HL-60 (cell line): ENCODE results near the gene ITFG1.
A peak's percentile ranks its signal among the peaks of the same experiment; 100 is the strongest.

Experiments used
- DNase-seq, 2 experiments: peaks; one replicate each; pipeline ENCODE4 v3.0.0-alpha.2; 2010 to 2020; ENCODE audit warnings: low read depth in 1 of 2, low spot score in 1 of 2
- H3K27ac ChIP-seq: fragments of 250-450 bp; sonication (Bioruptor Pico); replicated peaks from 2 replicates; pipeline ENCODE4 v1.5.1; 2020; ENCODE audit warnings: mild to moderate bottlenecking, moderate library complexity
- H3K27me3 ChIP-seq: fragments of 250-450 bp; sonication (Bioruptor Pico); 2 replicates; pipeline ENCODE4 v1.5.1; 2021; ENCODE audit warnings: mild to moderate bottlenecking, moderate library complexity; ENCODE audit not compliant: insufficient read depth, poor library complexity, severe bottlenecking
- H3K4me3 ChIP-seq: replicated peaks from 2 replicates; pipeline ENCODE4 v1.5.1; 2011; ENCODE audit warnings: mild to moderate bottlenecking, control low read depth, low read length; ENCODE audit not compliant: insufficient read depth
- GABPA ChIP-seq: IDR thresholded peaks from 2 replicates; pipeline ENCODE4 v1.6.1; 2012; ENCODE audit warnings: low read depth
- POLR2AphosphoS5 ChIP-seq: IDR thresholded peaks from 2 replicates; pipeline ENCODE4 v1.6.1; 2012; ENCODE audit warnings: low read depth
- SPI1 ChIP-seq: IDR thresholded peaks from 2 replicates; pipeline ENCODE4 v1.6.1; 2012; ENCODE audit warnings: low read depth, mild to moderate bottlenecking, borderline replicate concordance
- TF ChIP-seq, protein P1 (sequence below): IDR thresholded peaks from one replicate; pipeline ENCODE4 v1.5.1; 2011; ENCODE audit warnings: low read length, control low read depth, inconsistent platforms; ENCODE audit not compliant: insufficient read depth
- TF ChIP-seq, protein P2 (sequence below): IDR thresholded peaks from 2 replicates; pipeline ENCODE4 v1.6.1; 2012; ENCODE audit warnings: low read depth; ENCODE audit not compliant: insufficient replicate concordance

The ITFG1 gene

DNA sequence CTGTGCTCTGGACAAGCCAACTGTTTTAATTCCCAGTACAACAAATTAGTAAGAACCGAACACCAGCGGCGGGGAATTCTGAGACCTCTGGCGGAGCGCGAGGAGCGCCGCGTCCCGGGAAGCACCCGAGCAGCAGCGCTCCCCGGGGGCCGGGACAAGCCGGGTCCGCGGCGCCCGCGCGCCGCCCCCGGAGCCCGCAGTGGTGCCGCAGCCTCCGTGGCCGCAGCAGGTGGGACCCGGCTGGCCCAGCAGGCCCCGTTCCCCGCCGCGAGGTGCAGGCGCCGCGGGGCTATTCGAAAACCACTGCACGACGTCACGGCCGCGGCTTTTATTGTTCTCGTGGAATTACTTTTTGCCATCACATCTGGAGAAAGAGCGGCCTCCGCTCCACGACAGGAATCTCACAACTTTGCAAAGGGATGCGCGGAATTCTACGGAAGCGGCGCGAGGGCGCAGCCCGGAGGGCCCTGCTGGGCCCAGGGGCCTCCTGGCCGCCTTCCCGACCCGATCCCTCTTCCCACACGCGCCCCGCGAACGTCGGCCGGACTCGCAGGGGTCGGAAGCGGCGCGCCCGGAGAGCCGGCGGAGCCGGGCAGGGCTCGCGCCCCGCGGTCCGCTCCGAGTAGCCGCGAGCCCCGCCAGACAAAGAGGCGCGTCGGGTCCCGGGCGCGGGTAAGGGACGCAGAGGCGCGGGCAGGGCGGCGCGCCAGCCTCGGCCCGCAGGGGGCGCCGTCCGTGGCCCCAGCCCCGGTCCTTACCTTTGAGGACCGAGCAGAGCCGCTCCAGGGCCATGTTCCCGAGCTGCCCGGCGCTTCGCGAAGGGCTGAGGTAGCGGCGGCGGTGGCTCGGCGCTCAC, 317.8 kb downstream of the ITFG1 start:
- H3K27ac ChIP-seq = peak overlapping the region; percentile 56
- TF ChIP-seq GABPA (no peak), POLR2AphosphoS5 (no peak; the same call in 1 of the 2 replicates), SPI1 (no peak)
- TF ChIP-seq, protein P1, sequence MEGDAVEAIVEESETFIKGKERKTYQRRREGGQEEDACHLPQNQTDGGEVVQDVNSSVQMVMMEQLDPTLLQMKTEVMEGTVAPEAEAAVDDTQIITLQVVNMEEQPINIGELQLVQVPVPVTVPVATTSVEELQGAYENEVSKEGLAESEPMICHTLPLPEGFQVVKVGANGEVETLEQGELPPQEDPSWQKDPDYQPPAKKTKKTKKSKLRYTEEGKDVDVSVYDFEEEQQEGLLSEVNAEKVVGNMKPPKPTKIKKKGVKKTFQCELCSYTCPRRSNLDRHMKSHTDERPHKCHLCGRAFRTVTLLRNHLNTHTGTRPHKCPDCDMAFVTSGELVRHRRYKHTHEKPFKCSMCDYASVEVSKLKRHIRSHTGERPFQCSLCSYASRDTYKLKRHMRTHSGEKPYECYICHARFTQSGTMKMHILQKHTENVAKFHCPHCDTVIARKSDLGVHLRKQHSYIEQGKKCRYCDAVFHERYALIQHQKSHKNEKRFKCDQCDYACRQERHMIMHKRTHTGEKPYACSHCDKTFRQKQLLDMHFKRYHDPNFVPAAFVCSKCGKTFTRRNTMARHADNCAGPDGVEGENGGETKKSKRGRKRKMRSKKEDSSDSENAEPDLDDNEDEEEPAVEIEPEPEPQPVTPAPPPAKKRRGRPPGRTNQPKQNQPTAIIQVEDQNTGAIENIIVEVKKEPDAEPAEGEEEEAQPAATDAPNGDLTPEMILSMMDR = peak; percentile 59
- TF ChIP-seq, protein P2, sequence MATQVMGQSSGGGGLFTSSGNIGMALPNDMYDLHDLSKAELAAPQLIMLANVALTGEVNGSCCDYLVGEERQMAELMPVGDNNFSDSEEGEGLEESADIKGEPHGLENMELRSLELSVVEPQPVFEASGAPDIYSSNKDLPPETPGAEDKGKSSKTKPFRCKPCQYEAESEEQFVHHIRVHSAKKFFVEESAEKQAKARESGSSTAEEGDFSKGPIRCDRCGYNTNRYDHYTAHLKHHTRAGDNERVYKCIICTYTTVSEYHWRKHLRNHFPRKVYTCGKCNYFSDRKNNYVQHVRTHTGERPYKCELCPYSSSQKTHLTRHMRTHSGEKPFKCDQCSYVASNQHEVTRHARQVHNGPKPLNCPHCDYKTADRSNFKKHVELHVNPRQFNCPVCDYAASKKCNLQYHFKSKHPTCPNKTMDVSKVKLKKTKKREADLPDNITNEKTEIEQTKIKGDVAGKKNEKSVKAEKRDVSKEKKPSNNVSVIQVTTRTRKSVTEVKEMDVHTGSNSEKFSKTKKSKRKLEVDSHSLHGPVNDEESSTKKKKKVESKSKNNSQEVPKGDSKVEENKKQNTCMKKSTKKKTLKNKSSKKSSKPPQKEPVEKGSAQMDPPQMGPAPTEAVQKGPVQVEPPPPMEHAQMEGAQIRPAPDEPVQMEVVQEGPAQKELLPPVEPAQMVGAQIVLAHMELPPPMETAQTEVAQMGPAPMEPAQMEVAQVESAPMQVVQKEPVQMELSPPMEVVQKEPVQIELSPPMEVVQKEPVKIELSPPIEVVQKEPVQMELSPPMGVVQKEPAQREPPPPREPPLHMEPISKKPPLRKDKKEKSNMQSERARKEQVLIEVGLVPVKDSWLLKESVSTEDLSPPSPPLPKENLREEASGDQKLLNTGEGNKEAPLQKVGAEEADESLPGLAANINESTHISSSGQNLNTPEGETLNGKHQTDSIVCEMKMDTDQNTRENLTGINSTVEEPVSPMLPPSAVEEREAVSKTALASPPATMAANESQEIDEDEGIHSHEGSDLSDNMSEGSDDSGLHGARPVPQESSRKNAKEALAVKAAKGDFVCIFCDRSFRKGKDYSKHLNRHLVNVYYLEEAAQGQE = peak; percentile 31
- no peaks in the 10 kb centered on the region for H3K27me3 ChIP-seq
- DNase-seq = peak in 1 of 2 experiments; percentile 74
- H3K4me3 ChIP-seq = peak overlapping the region; percentile 85

DNA sequence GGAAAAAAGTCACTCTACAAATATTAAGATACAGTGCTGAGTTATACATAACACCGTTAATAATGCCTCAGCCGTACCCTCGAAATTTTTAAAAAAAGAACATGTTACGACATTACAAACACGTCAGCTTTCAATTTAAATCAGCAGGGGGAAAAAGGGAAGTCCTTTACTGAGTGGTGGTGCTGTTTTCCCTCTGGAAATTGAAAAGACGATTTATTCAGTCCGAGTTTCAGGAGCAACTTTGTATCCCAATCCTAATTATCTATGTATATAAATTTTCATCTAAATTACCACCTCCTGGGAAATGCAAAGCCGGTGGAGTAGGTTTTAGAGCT, 318.4 kb downstream of the ITFG1 start:
- TF ChIP-seq, protein P2 = no peak
- TF ChIP-seq, protein P1 = no peak
- TF ChIP-seq GABPA = no peak
- no peak for TF ChIP-seq POLR2AphosphoS5
- TF ChIP-seq SPI1 = peak; percentile 89
- Histone ChIP-seq H3K27me3 (no peaks in the 10 kb centered on the region), H3K4me3 (peak overlapping the region; percentile 85), H3K27ac (peak overlapping the region; percentile 49)
- DNase-seq = peak in 1 of 2 experiments; percentile 32

DNA sequence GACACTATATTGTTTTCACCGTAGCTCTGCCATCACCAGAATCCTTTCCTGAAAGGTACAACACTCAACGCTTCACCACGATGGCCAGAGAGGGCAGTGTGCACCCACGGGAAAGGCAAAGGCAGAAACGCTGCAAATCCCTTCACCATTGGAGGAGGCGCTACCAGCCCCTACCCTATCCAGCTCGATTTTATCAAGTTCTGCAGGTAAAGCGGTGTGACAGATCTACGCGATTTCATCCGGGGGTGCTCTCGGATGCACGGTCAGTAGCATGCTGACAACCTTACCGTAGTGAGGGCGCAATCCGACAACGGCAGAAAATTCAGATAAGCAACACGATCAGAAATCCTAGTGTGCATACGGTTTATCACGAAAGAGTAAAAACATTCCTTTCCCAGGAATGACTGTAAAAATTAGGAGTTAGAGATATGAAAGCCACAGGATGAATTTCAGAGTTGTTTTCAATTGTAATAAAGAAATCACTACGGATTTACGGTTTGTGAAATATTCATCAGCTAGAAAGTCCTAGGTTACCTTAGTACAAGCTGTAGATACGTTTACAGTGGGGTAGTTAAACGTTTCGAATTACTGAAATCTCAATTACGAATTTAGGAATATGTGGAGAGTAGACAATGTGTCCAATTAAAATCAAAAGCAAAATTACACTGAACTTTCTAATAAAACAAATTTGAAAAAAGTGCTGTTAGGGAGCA, 318.9 kb downstream of the ITFG1 start:
- TF ChIP-seq, protein P1 = peak; percentile 95
- TF ChIP-seq SPI1 = no peak
- H3K4me3 ChIP-seq = peak overlapping the region; percentile 85
- DNase-seq = peak; percentile 59 to 91
- H3K27me3 ChIP-seq = no peaks in the 10 kb centered on the region
- peak overlapping the region; percentile 49 for H3K27ac ChIP-seq
